HepG2 (cell line): Measurements from ENCODE around the gene OR2B2. TPM values are rescaled to one million over a fixed set of nuclear protein-coding genes. Genes with fewer than 3 reads are reported as not detected.

Experiments used
- ARID5B ChIP-seq: IDR thresholded peaks from 2 replicates; pipeline ENCODE4 v1.4.0; 2020; ENCODE audit warnings: mild to moderate bottlenecking, missing genetic modification reagents
- CBX5 ChIP-seq: sonication (generic); formaldehyde crosslinking; IDR thresholded peaks from 2 replicates; pipeline ENCODE4 v1.4.0; 2020; ENCODE audit warnings: missing genetic modification reagents, borderline replicate concordance
- CC2D1A ChIP-seq: sonication (generic); formaldehyde crosslinking; IDR thresholded peaks from 2 replicates; pipeline ENCODE4 v1.8.1; 2023; ENCODE audit warnings: mild to moderate bottlenecking, missing genetic modification reagents
- DMAP1 ChIP-seq: IDR thresholded peaks from 2 replicates; pipeline ENCODE4 v1.6.1; 2016
- ETV5 ChIP-seq: IDR thresholded peaks from 2 replicates; pipeline ENCODE4 v1.6.1; 2018; ENCODE audit warnings: missing biosample characterization, missing genetic modification reagents, inconsistent platforms, borderline replicate concordance
- FOXP4 ChIP-seq: sonication (generic); formaldehyde crosslinking; IDR thresholded peaks from 2 replicates; pipeline ENCODE4 v1.4.0; 2020; ENCODE audit warnings: missing genetic modification reagents
- GABPB1 ChIP-seq: IDR thresholded peaks from 2 replicates; pipeline ENCODE4 v1.6.1; 2016; ENCODE audit warnings: mild to moderate bottlenecking, missing genetic modification reagents, moderate library complexity, missing compliant biosample characterization
- HCFC1 ChIP-seq: fragments of 150-350 bp; IDR thresholded peaks from 2 replicates; pipeline ENCODE4 v1.6.1; 2014; ENCODE audit warnings: low read depth, low read length
- HDAC1 ChIP-seq: sonication (generic); formaldehyde crosslinking; IDR thresholded peaks from 2 replicates; pipeline ENCODE4 v1.5.1; 2020; ENCODE audit warnings: mild to moderate bottlenecking, missing genetic modification reagents
- HMG20A ChIP-seq: IDR thresholded peaks from 2 replicates; pipeline ENCODE4 v1.6.1; 2016; ENCODE audit warnings: borderline replicate concordance
- IKZF1 ChIP-seq: fragments of 450-650 bp; IDR thresholded peaks from 2 replicates; pipeline ENCODE4 v1.7.1; 2016
- IRF2 ChIP-seq: IDR thresholded peaks from 2 replicates; pipeline ENCODE4 v1.6.1; 2018; ENCODE audit warnings: missing genetic modification reagents, missing compliant biosample characterization
- JUN ChIP-seq: sonication (generic); formaldehyde crosslinking; IDR thresholded peaks from 2 replicates; pipeline ENCODE4 v1.4.0; 2020; ENCODE audit warnings: mild to moderate bottlenecking, missing genetic modification reagents
- KDM2A ChIP-seq: sonication (generic); formaldehyde crosslinking; IDR thresholded peaks from 2 replicates; pipeline ENCODE4 v1.4.0; 2020; ENCODE audit warnings: low read depth, missing genetic modification reagents, borderline replicate concordance
- MAZ ChIP-seq, 2 experiments: sonication (generic) in 1 of 2; formaldehyde crosslinking in 1 of 2; IDR thresholded peaks; 2 replicates each; pipeline versions ENCODE4 v1.5.0 to v1.6.1; 2012 to 2020; ENCODE audit warnings: low read depth in 2 of 2, mild to moderate bottlenecking in 2 of 2, borderline replicate concordance in 1 of 2, improper control_type of control experiment in 1 of 2, low read length in 1 of 2, missing genetic modification reagents in 1 of 2, moderate library complexity in 1 of 2
- SIN3A ChIP-seq: IDR thresholded peaks from 2 replicates; pipeline ENCODE4 v1.6.1; 2011; ENCODE audit warnings: low read depth, mild to moderate bottlenecking, control low read depth, low read length, borderline replicate concordance
- SOX5 ChIP-seq: IDR thresholded peaks from 2 replicates; pipeline ENCODE4 v1.6.1; 2016; ENCODE audit warnings: borderline replicate concordance
- ZGPAT ChIP-seq: IDR thresholded peaks from 2 replicates; pipeline ENCODE4 v1.6.1; 2016; ENCODE audit warnings: mild to moderate bottlenecking
- ZNF160 ChIP-seq: sonication (generic); formaldehyde crosslinking; IDR thresholded peaks from 2 replicates; pipeline ENCODE4 v1.8.0; 2022; ENCODE audit warnings: mild to moderate bottlenecking, inconsistent platforms, missing genetic modification reagents
- ZNF20 ChIP-seq: sonication (generic); formaldehyde crosslinking; IDR thresholded peaks from 2 replicates; pipeline ENCODE4 v1.4.0; 2020; ENCODE audit warnings: mild to moderate bottlenecking, moderate library complexity, missing genetic modification reagents
- ZNF333 ChIP-seq: sonication (generic); formaldehyde crosslinking; IDR thresholded peaks from 2 replicates; pipeline ENCODE4 v1.4.0; 2020; ENCODE audit warnings: mild to moderate bottlenecking, missing genetic modification reagents, borderline replicate concordance
- ZNF709 ChIP-seq: sonication (generic); formaldehyde crosslinking; IDR thresholded peaks from 2 replicates; pipeline ENCODE4 v1.5.0; 2020; ENCODE audit warnings: mild to moderate bottlenecking, missing genetic modification reagents
- ZNF792 ChIP-seq: IDR thresholded peaks from 2 replicates; pipeline ENCODE4 v1.6.1; 2016
- ZSCAN5A ChIP-seq: sonication (generic); formaldehyde crosslinking; IDR thresholded peaks from 2 replicates; pipeline ENCODE4 v1.8.0; 2022; ENCODE audit warnings: mild to moderate bottlenecking, missing genetic modification reagents, borderline replicate concordance
- polyA plus RNA-seq, 8 experiments: library from polyadenylated mRNA; depleted of rRNA in 3 of 8; stranded (reverse) in 7 of 8; unstranded in 1 of 8; fragments of >200 nt; fragmentation: Illumina TruSeq in 4 of 8; extraction: Trizol in 4 of 8; gene quantifications; 2 replicates each; pipeline versions ENCODE4 v1.2.1 to v1.2.3, GENCODE V29; 2011 to 2016; ENCODE audit warnings: low read depth in 4 of 8, missing spikeins in 1 of 8, mixed read lengths in 1 of 8; ENCODE audit not compliant: insufficient read depth in 1 of 8
- total RNA-seq, 5 experiments: library from RNA; depleted of rRNA; stranded (reverse); fragments of >200 nt; fragmentation: Illumina TruSeq; extraction: Trizol; gene quantifications; 2 replicates each; pipeline ENCODE4 v1.2.3, GENCODE V29; 2016; ENCODE audit warnings: low read depth in 1 of 5

Gene OR2B2
- total and polyA plus RNA-seq, 2 of the 13 experiments (the other 11 are each of a cell fraction or from before 2014, with no cell fraction given), result not detected

- TF ChIP-seq ZSCAN5A (no peak), JUN (CRISPR knock-in tag) (no peak), FOXP4 (peak; percentile 41; the same call in 1 of the 2 replicates), HCFC1 (no peak), CBX5 (no peak), ZNF333 (CRISPR knock-in tag) (no peak), SOX5 (CRISPR knock-in tag) (peak; percentile 49; the same call in 1 of the 2 replicates), ZGPAT (CRISPR knock-in tag) (no peak), CC2D1A (no peak), ZNF20 (CRISPR knock-in tag) (no peak), MAZ (IDR thresholded peaks at IDR 0.05; ENCODE audit: borderline replicate concordance, low read depth, low read length) (no peak), MAZ (CRISPR knock-in tag; IDR thresholded peaks at IDR 0.05; ENCODE audit: low read depth) (no peak), GABPB1 (no peak), ZNF792 (no peak), HDAC1 (peak; percentile 36; the same call in 1 of the 2 replicates), IKZF1 (no peak), ETV5 (CRISPR knock-in tag) (peak; percentile 27; the same call in 1 of the 2 replicates), IRF2 (CRISPR knock-in tag) (0 out of 2 replicates have a peak, but pooled peaks have one; percentile 56), ARID5B (CRISPR knock-in tag) (peak; percentile 80), HMG20A (CRISPR knock-in tag) (peak; percentile 29; the same call in 1 of the 2 replicates), DMAP1 (CRISPR knock-in tag) (no peak), SIN3A (0 out of 2 replicates have a peak, but pooled peaks have one; percentile 37), ZNF160 (no peak), KDM2A (CRISPR knock-in tag) (0 out of 2 replicates have a peak, but pooled peaks have one; percentile 45), ZNF709 (no peak)
Observed at GRCh38 chr6:27889275-27889627, 22.9 kb downstream of the OR2B2 start (continued).
